GM12878 (cell line): Measurements from ENCODE around the gene CLPTM1L. TPM values are rescaled to one million over a fixed set of nuclear protein-coding genes. Genes with fewer than 3 reads are reported as not detected.

Experiments
- ATAC-seq: fragments of 200-7000 bp; cut with Tn5 transposase; 3 replicates; pipeline ENCODE4 v1.9.1; 2020; ENCODE audit warnings: mild to moderate bottlenecking, moderate library complexity
- BruUV-seq: library from RNA; stranded (reverse); fragments of 400-500 nt; replicated peaks from 2 replicates; lab custom pipeline; 2021; lab: Mats Ljungman, UMichigan
- CTCF ChIA-PET: fragments of 300-600 bp; sonication (Branson Sonifier 250); formaldehyde crosslinking; extraction: SDS; loops from one replicate; lab custom pipeline; 2021; ENCODE audit warnings: inconsistent platforms; lab: Yijun Ruan, JAX
- POLR2A ChIA-PET: fragments of 350-600 bp; formaldehyde crosslinking; extraction: SDS; loops from one replicate; lab custom pipeline; 2021; ENCODE audit warnings: inconsistent platforms; lab: Charles Lee
- RAD21 ChIA-PET: fragments of 300-600 bp; sonication (Branson Sonifier 250); formaldehyde crosslinking; loops from one replicate; lab custom pipeline; 2023; ENCODE audit warnings: antibody characterized with exemption; ENCODE audit not compliant: unreplicated experiment; lab: Charles Lee
- SMC1A ChIA-PET: fragments of 300-600 bp; sonication (Branson Sonifier 250); formaldehyde crosslinking; loops from one replicate; lab custom pipeline; 2023; ENCODE audit not compliant: unreplicated experiment, uncharacterized antibody; lab: Charles Lee
- DNase-seq: peaks from one replicate; pipeline ENCODE4 v3.0.0-alpha.2; 2011; ENCODE audit warnings: low read depth, low spot score
- FAIRE-seq: peaks from 3 replicates; lab custom pipeline; 2011; peaks lifted over from hg19 to GRCh38; lab: Jason Lieb, UNC
- H2AFZ ChIP-seq: 2 replicates; pipeline ENCODE4 v1.6.0; 2011; ENCODE audit warnings: low read depth, low read length, control low read depth; ENCODE audit not compliant: control insufficient read depth
- H3K27ac ChIP-seq: 2 replicates; pipeline ENCODE4 v1.5.1; 2011; ENCODE audit warnings: control low read depth; ENCODE audit not compliant: control insufficient read depth, insufficient read depth
- H3K27me3 ChIP-seq, 2 experiments: replicated peaks in 1 of 2; 2 replicates each; pipeline versions ENCODE4 v1.6.0 to v1.6.1; 2011; ENCODE audit warnings: low read length in 1 of 2; ENCODE audit not compliant: control insufficient read depth in 2 of 2, insufficient read depth in 2 of 2
- H3K36me3 ChIP-seq, 2 experiments: 2 replicates each; pipeline ENCODE4 v1.5.1; 2011; ENCODE audit warnings: low read length in 1 of 2; ENCODE audit not compliant: control insufficient read depth in 2 of 2, insufficient read depth in 2 of 2
- H3K4me1 ChIP-seq: 2 replicates; pipeline ENCODE4 v1.6.1; 2011; ENCODE audit warnings: mild to moderate bottlenecking, low read length, moderate library complexity, mixed read lengths; ENCODE audit not compliant: control insufficient read depth, insufficient read depth
- H3K4me2 ChIP-seq: 2 replicates; pipeline ENCODE4 v1.6.0; 2011; ENCODE audit warnings: control low read depth; ENCODE audit not compliant: control insufficient read depth, insufficient read depth
- H3K4me3 ChIP-seq: fragments of 200-600 bp; sonication (generic); 2 replicates; pipeline ENCODE4 v1.5.1; 2016
- H3K79me2 ChIP-seq: 2 replicates; pipeline ENCODE4 v1.6.0; 2011; ENCODE audit warnings: low read length; ENCODE audit not compliant: control insufficient read depth, insufficient read depth
- H3K9ac ChIP-seq: 2 replicates; pipeline ENCODE4 v1.8.0; 2011; ENCODE audit warnings: low read length, control low read depth, mixed read lengths; ENCODE audit not compliant: control insufficient read depth, insufficient read depth
- H3K9me3 ChIP-seq: replicated peaks from 3 replicates; pipeline ENCODE4 v1.5.1; 2011; ENCODE audit warnings: mild to moderate bottlenecking, low read length; ENCODE audit not compliant: control insufficient read depth, insufficient read depth
- H4K20me1 ChIP-seq: 2 replicates; pipeline ENCODE4 v1.6.0; 2011; ENCODE audit not compliant: control insufficient read depth, insufficient read depth
- CHD2 ChIP-seq: IDR thresholded peaks from 2 replicates; pipeline ENCODE4 v1.6.1; 2011; ENCODE audit warnings: low read depth, low read length, improper control_type of control experiment, borderline replicate concordance
- CHD4 ChIP-seq: fragments of 200-600 bp; sonication (generic); IDR thresholded peaks from 2 replicates; pipeline ENCODE4 v1.6.1; 2016; ENCODE audit warnings: mild to moderate bottlenecking
- E2F4 ChIP-seq: IDR thresholded peaks from 2 replicates; pipeline ENCODE4 v1.6.1; 2012; ENCODE audit warnings: low read depth, low read length, improper control_type of control experiment
- EED ChIP-seq: sonication (generic); IDR thresholded peaks from 2 replicates; pipeline ENCODE4 v1.6.1; 2016; ENCODE audit warnings: antibody characterized with exemption, low read depth
- ESRRA ChIP-seq: IDR thresholded peaks from 2 replicates; pipeline ENCODE4 v1.6.1; 2012; ENCODE audit warnings: mild to moderate bottlenecking, low read length, improper control_type of control experiment
- HDAC6 ChIP-seq: fragments of 200-600 bp; sonication (generic); IDR thresholded peaks from one replicate; pipeline ENCODE4 v1.8.0; 2017; ENCODE audit warnings: antibody characterized with exemption; ENCODE audit not compliant: unreplicated experiment
- IKZF1 ChIP-seq: fragments of 450-650 bp; conservative IDR thresholded peaks from 2 replicates; pipeline ENCODE4 v1.6.1; 2017; ENCODE audit warnings: antibody characterized with exemption, mild to moderate bottlenecking
- IKZF2 ChIP-seq, 2 experiments: fragments of 450-650 bp; IDR thresholded peaks; 2 replicates each; pipeline ENCODE4 v1.6.1; 2017; ENCODE audit warnings: mild to moderate bottlenecking in 2 of 2, moderate library complexity in 2 of 2
- MEF2B ChIP-seq: fragments of 450-650 bp; IDR thresholded peaks from 2 replicates; pipeline ENCODE4 v1.6.1; 2018; ENCODE audit warnings: mild to moderate bottlenecking, moderate library complexity; ENCODE audit not compliant: partially characterized antibody, poor library complexity, severe bottlenecking
- MYC ChIP-seq: IDR thresholded peaks from 2 replicates; pipeline ENCODE4 v1.6.1; 2011; ENCODE audit warnings: mild to moderate bottlenecking, low read length, moderate library complexity, inconsistent platforms; ENCODE audit not compliant: insufficient read depth, insufficient replicate concordance, insufficient read length, severe bottlenecking
- RCOR1 ChIP-seq: conservative IDR thresholded peaks from 2 replicates; pipeline ENCODE4 v1.6.1; 2012; ENCODE audit warnings: low read depth, low read length, improper control_type of control experiment
- TCF7 ChIP-seq: IDR thresholded peaks from 2 replicates; pipeline ENCODE4 v1.6.1; 2014; ENCODE audit warnings: antibody characterized with exemption, borderline replicate concordance
- YY1 ChIP-seq: IDR thresholded peaks from 2 replicates; pipeline ENCODE4 v1.6.1; 2011; ENCODE audit warnings: low read depth, mild to moderate bottlenecking, low read length
- ZZZ3 ChIP-seq: IDR thresholded peaks from 2 replicates; pipeline ENCODE4 v1.6.1; 2011; ENCODE audit warnings: low read depth; ENCODE audit not compliant: control insufficient read depth, insufficient read length
- WGBS: methylation state at CpG from one replicate; pipeline ENCODE4 v1.1.6; 2016; ENCODE audit warnings: low lambda C conversion rate; ENCODE audit not compliant: insufficient replicate concordance, insufficient coverage; ENCODE audit errors: missing lambda C conversion rate; 5-methylcytosine and 5-hydroxymethylcytosine counted together
- in situ Hi-C: fragments of 300-500 bp; cut with MboI; formaldehyde crosslinking; loops from 9 replicates; pipeline ENCODE4 v1.14.3; 2018; ENCODE audit warnings: mixed read lengths
- intact Hi-C: fragments of 100-400 bp; cut with micrococcal nuclease; formaldehyde crosslinking; loops from one replicate; pipeline ENCODE4 v1.14.2; 2022; ENCODE audit not compliant: unreplicated experiment
- polyA plus RNA-seq, 11 experiments: library from polyadenylated mRNA; depleted of rRNA in 4 of 11; unstranded in 6 of 11; stranded (reverse) in 5 of 11; fragments of >200 nt; fragmentation: Nextera tagmentation in 4 of 11; fragmentation: Illumina TruSeq in 1 of 11; extraction: Ambion mirVana in 4 of 11; extraction: Trizol in 1 of 11; gene quantifications; 1 replicate in 1 of 11; 2 replicates in 10 of 11; pipeline versions ENCODE4 v1.2.1 to v1.2.3, GENCODE V29; 2011 to 2016; ENCODE audit warnings: inconsistent platforms in 2 of 11, missing spikeins in 2 of 11, low read depth in 1 of 11
- total RNA-seq, 4 experiments: library from RNA; depleted of rRNA in 3 of 4; stranded (reverse); fragments of >200 nt in 3 of 4; fragmentation: Illumina TruSeq in 1 of 4; extraction: Trizol in 1 of 4; gene quantifications; 2 replicates each; pipeline versions ENCODE4 v1.2.1 to v1.2.3, GENCODE V29; 2013 to 2021
- TF ChIP-seq, protein P1 (sequence below): fragments of 450-650 bp; IDR thresholded peaks from 2 replicates; pipeline ENCODE4 v1.6.1; 2018; ENCODE audit warnings: mild to moderate bottlenecking, low read depth, moderate library complexity; ENCODE audit not compliant: partially characterized antibody

The CLPTM1L gene
- total and polyA plus RNA-seq, 10 of the 15 experiments (the other 5 are each of a cell fraction or from before 2014, with no cell fraction given), result 2.9 to 278 (median 135) TPM

DNA sequence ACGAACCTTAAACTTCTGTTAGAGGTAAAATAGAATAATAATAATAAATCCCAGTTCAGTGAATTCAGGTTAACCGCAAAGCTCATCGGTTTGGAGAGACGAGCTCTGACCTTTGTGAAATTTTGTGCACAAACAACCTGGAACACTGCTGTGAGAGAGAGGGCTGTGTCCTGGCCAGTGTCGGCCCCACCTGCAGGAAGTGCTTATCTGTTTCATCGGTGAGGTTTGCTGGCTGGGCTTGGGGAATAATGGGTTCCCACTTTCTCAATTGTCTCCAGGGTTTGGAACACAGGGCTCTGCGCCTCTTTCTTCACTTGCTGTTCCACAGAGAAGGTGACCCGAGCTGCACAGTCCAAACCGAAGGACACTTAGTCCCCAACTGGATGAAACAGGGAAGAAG lies 19.3 kb upstream of the CLPTM1L start:
- Histone ChIP-seq H3K4me1 (peaks cover 9% of the 10 kb centered on the region), H3K9ac (no peak overlapping the region), H3K4me3 (no peak overlapping the region), H3K9me3 (no peaks in the 10 kb centered on the region), H2AFZ (no peak overlapping the region), H3K27ac (no peak overlapping the region)
- DNase-seq, result no peak
- RAD21 ChIA-PET, result no interaction called here
- SMC1A ChIA-PET, result interaction anchor here (0.8 kb wide), 1 partner anchor 10 kb away, joined by 5 read pairs; no protein-coding TSS in a partner anchor
- intact Hi-C loops (no loop called here), in situ Hi-C loops (no loop called here)
- BruUV-seq, result no TSS peak
- CTCF ChIA-PET, result interaction anchor here (1.4 kb wide), 1 partner anchor 281 kb away, joined by 4 read pairs; no protein-coding TSS in a partner anchor
- no peak for FAIRE-seq
- no peak for TF ChIP-seq CHD4
- TF ChIP-seq IKZF1, result no peak
- no peak for TF ChIP-seq MYC
- no peak for TF ChIP-seq YY1
- TF ChIP-seq ESRRA, result no peak
- TF ChIP-seq EED, result no peak
- TF ChIP-seq, all 136 proteins: peak for 0
- Histone ChIP-seq H3K4me2 (no peak overlapping the region), H3K36me3 (no peaks in the 10 kb centered on the region), H3K79me2 (no peaks in the 10 kb centered on the region), H4K20me1 (no peaks in the 10 kb centered on the region), H3K27me3 (no peaks in the 10 kb centered on the region; a peak in 2 of 4 replicates)
- POLR2A ChIA-PET, result no interaction called here
- no peak for ATAC-seq
- WGBS, result 45% methylated on average over 9 of the region's 9 CpGs

GRCh38 chr5:1363581-1363980 lies 18.7 kb upstream of the CLPTM1L start:
- Histone ChIP-seq H4K20me1 (no peaks in the 10 kb centered on the region), H3K79me2 (no peaks in the 10 kb centered on the region), H3K9ac (no peak overlapping the region), H3K27ac (no peak overlapping the region), H2AFZ (no peak overlapping the region), H3K9me3 (no peaks in the 10 kb centered on the region), H3K36me3 (no peaks in the 10 kb centered on the region), H3K4me3 (no peak overlapping the region), H3K4me2 (no peak overlapping the region), H3K27me3 (no peaks in the 10 kb centered on the region; a peak in 2 of 4 replicates), H3K4me1 (peaks cover 9% of the 10 kb centered on the region)
- RAD21 ChIA-PET, result no interaction called here
- POLR2A ChIA-PET, result no interaction called here
- WGBS, result 74% methylated on average over 16 of the region's 16 CpGs
- BruUV-seq, result no TSS peak
- CTCF ChIA-PET, result no interaction called here
- in situ Hi-C loops, result no loop called here
- ATAC-seq (no peak), DNase-seq (no peak), FAIRE-seq (no peak)
- SMC1A ChIA-PET, result interaction anchor here (0.8 kb wide), 1 partner anchor 9 kb away, joined by 5 read pairs; no protein-coding TSS in a partner anchor
- intact Hi-C loops, result no loop called here
- TF ChIP-seq MEF2B (no peak), HDAC6 (no peak), CHD2 (no peak), RCOR1 (no peak), ZZZ3 (no peak), E2F4 (no peak), TCF7 (no peak), IKZF2 (IDR thresholded peaks at IDR 0.05) (no peak)
- TF ChIP-seq, protein P1, sequence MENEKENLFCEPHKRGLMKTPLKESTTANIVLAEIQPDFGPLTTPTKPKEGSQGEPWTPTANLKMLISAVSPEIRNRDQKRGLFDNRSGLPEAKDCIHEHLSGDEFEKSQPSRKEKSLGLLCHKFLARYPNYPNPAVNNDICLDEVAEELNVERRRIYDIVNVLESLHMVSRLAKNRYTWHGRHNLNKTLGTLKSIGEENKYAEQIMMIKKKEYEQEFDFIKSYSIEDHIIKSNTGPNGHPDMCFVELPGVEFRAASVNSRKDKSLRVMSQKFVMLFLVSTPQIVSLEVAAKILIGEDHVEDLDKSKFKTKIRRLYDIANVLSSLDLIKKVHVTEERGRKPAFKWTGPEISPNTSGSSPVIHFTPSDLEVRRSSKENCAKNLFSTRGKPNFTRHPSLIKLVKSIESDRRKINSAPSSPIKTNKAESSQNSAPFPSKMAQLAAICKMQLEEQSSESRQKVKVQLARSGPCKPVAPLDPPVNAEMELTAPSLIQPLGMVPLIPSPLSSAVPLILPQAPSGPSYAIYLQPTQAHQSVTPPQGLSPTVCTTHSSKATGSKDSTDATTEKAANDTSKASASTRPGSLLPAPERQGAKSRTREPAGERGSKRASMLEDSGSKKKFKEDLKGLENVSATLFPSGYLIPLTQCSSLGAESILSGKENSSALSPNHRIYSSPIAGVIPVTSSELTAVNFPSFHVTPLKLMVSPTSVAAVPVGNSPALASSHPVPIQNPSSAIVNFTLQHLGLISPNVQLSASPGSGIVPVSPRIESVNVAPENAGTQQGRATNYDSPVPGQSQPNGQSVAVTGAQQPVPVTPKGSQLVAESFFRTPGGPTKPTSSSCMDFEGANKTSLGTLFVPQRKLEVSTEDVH, result no peak
